Forelimb muscle (tissue), 1 donor: Measurements from ENCODE around the gene PAWR. TPM values are rescaled to one million over a fixed set of nuclear protein-coding genes. Genes with fewer than 3 reads are reported as not detected.
"Not testable (repeated sequence)": the region's sequence is repeated elsewhere in the genome, so short reads cannot be mapped to it uniquely, and the experiment has no call there.

Experiments used
- DNase-seq: peaks from one replicate; pipeline ENCODE4 v3.0.0-alpha.2; 2013; ENCODE audit warnings: low read depth
- polyA plus RNA-seq: library from polyadenylated mRNA; unstranded; fragments of 120-200 nt; gene quantifications from one replicate; pipeline ENCODE4 v1.2.1, GENCODE V29; 2013; ENCODE audit not compliant: insufficient read length

PAWR gene
- polyA plus RNA-seq, 1 donor: 6.4 TPM

DNA sequence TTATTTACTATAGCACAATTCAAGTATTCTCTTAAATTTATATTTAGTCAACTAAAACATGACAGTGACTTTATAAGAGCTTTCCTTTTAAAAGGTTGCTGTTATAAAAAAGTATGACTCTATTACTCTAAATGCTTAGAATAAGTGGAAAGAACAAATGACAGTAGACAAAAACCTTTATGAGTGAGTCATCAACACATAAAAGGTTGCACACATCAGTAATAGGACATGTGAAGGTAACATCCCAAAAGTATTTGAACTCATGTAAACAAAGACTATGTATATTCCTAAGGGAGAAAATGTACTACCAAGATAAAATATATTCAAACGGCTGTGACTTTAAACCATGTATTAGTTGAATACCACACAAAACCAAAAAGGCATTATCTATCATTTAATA is 98.8 kb downstream of the PAWR start:
- no peak for DNase-seq

DNA sequence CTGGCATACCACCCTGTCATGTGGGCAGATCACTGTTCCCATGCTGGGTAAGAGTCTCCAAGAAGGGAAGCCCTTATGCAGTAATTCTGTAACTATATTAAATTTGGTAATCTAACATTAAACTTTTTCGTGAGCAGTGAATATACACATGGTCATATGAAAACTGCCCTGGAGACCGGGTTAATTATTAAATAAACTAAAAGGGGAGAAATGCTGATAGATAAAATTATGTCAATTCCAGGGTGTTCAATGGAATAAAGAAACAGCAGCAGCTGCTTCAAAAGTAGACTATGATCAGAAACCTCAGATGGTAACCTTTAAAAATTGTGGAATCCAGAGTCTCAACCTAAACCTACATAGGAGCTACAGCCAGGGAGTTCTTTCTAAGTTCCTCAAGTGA is 100.0 kb downstream of the PAWR start:
- no peak for DNase-seq

DNA sequence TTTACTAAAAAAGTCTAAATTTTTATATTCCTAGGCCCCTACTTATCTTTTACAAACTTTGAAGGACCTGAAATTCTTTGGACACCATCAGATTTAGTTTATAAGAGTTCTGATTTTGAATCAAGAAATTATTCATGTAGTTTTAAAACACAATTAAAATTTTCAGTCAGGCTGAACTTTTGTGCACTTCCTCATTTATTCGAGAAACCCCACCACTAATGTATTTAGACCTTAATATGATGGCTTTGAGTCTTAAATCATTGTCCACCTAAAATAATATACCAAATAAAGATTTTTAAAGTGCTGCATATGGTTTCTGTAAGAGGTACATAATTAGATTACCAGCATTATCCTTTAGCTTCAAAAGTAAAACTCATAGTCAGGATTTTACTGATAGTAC is 103.4 kb downstream of the PAWR start:
- DNase-seq: no peak

GRCh38 chr12:79585147-79585546 is 105.6 kb downstream of the PAWR start:
- DNase-seq: no peak

GRCh38 chr12:79573820-79574219 is 116.9 kb downstream of the PAWR start:
- DNase-seq: no peak

DNA sequence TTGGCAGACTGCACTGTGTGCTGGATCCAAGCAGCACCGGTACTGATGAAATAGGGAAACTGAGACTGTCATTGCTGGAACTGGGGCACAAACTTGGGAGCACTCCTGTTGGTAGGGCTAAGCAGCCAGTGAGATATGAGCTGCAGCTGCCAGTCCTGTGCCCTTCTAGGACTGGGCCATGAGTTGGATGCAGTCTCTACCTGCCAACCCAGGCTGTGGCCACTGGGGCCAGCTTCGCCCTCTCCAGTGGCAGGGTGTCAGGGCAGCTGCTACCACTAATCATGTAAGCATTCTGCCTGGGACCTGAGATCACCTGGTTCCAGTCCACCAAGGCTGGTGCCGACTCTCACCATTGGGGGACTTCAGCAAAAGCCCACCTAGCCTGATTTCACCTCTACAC is 121.1 kb downstream of the PAWR start:
- no peak for DNase-seq

- DNase-seq: no peak
Observed at GRCh38 chr12:79567175-79567563, 123.6 kb downstream of the PAWR start.

GRCh38 chr12:79566452-79567174 is 124.2 kb downstream of the PAWR start:
- no peak for DNase-seq

- DNase-seq: not testable (repeated sequence)
Observed at GRCh38 chr12:79564727-79565350, 125.9 kb downstream of the PAWR start.

GRCh38 chr12:79563021-79563740 is 127.6 kb downstream of the PAWR start:
- no peak for DNase-seq

DNA sequence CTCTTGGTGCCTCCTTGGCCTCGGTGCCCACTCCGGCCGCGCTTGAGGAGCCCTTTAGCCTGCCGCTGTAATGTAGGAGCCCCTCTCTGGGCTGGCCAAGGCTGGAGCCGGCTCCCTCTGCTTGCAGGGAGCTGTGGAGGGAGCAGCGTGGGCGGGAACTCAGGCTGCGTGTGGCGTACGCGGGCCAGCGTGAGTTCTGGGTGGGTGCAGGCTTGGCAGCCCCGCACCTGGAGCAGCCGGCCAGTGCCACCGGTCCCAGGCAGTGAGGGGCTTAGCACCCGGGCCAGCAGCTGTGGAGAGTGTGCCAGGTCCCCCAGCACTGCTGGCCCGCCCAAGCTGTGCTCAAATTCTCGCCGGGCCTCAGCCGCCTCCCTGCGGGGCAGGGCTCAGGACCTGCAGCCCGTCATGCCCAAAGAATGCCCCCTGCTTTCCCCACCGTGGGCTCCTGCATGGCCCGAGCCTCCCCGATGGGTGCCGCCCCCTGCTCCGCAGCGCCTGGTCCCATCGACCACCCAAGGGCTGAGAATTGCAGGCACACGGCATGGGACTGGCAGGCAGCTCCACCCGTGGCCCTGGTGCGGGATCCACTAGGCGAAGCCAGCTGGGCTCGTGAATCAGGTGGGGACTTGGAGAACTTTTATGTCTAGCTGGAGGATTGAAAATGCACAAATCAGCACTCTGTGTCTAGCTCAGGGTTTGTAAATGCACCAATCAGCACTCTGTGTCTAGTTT is 129.2 kb downstream of the PAWR start:
- DNase-seq: no peak

GRCh38 chr12:79560225-79560889 is 130.4 kb downstream of the PAWR start:
- DNase-seq: no peak

GRCh38 chr12:79559591-79559990 is 131.2 kb downstream of the PAWR start:
- DNase-seq: no peak

DNA sequence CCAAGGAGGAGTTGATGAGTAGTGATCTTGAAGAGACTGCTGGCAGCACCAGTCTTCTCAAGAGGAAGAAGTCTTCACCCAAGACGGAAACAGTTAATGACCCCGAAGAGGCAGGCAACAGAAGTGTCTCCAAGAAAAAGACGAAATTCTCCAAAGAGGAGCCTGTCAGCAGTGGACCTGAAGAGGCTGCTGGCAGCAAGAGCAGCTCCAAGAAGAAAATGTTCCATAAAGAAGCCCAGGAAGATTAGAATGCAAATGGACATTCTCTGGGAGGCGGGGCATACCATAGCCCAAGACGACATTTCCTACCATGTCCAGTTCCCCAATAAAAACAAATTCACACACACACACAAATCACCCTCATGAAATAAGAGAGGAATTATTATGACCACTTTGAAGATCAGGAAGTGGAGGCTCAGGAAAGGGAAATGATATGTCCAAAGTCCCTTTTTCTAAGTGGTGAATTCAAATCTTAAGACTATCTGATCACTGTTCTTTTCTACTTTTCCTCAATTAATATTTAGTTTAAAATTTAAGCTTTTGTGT is 131.8 kb downstream of the PAWR start:
- DNase-seq: no peak

DNA sequence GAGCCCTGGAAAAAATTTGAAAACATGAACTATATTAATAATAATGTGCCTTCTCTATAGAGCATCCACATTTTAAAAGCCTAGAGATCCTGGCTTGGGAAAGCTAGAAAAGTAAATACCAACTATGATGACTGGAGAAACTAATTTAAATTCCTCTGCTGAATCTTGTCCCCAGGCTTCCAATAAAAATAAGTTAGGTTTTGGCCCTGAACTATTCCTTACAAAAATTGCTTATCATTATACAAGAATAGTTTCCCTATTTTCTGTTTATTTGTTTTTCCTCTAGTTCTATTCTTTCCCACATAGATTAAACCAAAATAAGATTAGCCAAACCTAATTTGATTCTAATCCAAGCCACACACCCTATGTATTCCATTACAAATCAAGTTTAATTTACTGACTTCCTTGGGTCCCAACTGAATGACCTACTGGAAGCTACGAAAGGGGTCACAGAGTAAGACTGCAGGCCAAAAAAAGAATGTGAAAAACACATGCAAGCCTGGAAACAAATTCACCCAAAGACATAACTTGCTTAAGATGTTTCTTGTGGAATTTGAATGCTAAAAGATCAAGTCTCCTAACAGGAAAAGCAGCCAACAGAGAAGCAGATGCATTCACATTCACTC is 133.0 kb downstream of the PAWR start:
- DNase-seq: peak; percentile 60

GRCh38 chr12:79555028-79555925 is 135.5 kb downstream of the PAWR start:
- no peak for DNase-seq

GRCh38 chr12:79553863-79554574 is 136.7 kb downstream of the PAWR start:
- no peak for DNase-seq

- DNase-seq: no peak
Observed at GRCh38 chr12:79552192-79552591, 138.6 kb downstream of the PAWR start.
